HG02840 (cell line): Measurements from ENCODE around the gene MOSPD3.

ENCODE experiments used
- ATAC-seq: cut with Tn5 transposase; IDR thresholded peaks from one replicate; pipeline ENCODE4 v1.9.1; 2021; ENCODE audit warnings: mild to moderate bottlenecking, moderate library complexity, moderate number of reproducible peaks; ENCODE audit not compliant: unreplicated experiment, low FRiP score

MOSPD3 gene

DNA sequence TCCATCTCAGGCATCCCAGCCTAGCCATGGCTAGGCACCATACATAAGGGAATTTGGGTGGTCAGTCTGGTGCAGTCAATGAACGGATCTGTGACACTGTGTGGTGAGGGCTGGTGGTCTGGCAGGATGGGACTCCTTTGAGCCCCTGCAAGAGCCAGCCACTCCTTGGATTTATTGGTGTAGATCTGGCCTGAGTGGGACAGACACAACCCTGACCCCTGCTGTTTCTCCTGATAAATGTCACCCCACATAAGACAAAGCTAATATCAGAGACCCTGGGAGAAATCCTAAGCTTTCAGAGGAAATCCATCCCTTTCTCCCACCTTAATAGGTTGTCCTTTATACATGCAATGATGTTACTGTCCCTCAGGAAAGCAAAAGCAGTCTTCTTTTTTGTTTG is 23.9 kb upstream of the MOSPD3 start:
- no peak for ATAC-seq

DNA sequence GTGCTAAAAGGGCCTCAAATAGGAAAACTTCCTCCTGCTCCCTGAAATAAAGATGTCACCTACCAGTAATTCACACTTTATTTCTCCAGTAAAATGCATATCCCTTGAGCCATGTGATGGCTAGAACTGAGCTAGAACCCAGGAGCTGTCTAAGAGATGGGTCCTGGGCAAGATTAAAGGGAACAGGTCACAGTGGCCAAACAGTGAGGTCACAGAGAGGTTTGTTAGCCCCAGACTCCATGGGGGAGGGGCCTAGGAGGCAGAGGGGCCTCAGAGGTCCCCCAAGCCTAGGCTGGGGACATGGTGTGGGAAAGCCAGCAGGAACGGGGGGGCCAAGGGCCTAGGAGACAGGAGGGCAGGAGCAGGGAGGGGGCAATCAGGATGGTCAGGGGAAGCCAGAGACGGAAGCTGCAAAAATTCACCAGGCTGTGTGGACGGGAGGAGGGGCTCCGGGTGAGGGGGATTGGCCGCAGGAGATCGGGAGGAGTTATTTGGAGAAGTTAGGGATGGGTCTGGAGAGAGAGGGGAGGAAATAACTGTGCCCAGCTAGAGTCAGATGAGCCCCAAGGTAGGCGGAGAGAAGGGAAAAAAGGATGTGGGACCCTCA is 22.9 kb upstream of the MOSPD3 start:
- no peak for ATAC-seq

DNA sequence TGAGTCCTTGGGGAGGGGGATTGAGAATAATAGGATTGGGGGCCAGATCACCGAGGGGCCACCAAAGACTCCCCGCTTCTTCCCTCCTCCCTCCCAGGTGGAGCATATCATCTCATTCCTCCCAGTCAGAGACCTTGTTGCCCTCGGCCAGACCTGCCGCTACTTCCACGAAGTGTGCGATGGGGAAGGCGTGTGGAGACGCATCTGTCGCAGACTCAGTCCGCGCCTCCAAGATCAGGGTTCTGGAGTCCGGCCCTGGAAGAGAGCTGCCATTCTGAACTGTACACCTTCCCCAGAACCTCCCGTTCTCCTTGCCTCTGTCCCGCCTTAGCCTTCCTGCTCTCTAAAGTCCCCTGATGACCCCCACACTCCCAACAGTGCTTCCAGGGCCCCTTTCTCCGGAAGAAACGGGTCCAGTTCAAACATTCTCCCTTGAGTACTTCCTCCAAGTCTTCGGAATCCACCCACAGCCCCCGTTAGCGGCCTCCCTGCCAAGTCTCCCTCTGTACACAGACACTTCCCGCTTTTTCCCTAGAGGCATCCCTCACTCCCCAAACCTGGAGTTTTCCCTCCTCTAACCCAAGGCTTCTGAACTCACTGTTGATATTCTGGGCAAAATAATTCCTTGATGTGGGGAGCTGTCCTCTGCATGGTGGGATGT is 22.1 kb upstream of the MOSPD3 start:
- no peak for ATAC-seq

DNA sequence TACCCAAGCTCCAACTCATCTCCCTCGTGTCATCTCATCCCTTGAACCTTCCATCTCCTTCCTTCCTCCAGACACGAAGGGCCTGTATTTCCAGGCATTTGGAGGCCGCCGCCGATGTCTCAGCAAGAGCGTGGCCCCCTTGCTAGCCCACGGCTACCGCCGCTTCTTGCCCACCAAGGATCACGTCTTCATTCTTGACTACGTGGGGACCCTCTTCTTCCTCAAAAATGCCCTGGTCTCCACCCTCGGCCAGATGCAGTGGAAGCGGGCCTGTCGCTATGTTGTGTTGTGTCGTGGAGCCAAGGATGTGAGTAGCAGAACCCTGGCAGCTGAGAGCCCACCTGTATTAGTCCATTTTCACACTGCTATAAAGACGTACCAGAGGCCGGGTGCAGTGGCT is 20.7 kb upstream of the MOSPD3 start:
- ATAC-seq = no peak

DNA sequence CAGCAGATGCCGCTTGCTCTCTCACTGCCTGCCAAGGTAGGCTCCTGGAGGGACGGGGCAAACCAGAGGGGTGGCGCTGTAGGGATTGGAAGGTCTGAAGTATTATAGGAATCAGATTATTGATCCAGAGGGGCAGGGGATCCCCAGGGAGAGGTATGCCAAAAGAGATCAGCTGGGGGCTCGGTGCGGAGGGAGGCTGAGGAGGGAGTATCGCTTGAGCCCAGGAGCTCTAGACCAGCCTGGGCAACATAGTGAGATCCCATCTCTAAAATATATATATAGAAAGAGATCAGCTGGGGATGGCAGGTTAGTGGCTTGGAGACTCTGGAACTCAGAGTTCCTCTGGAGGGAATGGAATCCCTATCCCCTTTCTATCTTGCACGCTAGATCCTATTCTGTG is 17.2 kb upstream of the MOSPD3 start:
- no peak for ATAC-seq

DNA sequence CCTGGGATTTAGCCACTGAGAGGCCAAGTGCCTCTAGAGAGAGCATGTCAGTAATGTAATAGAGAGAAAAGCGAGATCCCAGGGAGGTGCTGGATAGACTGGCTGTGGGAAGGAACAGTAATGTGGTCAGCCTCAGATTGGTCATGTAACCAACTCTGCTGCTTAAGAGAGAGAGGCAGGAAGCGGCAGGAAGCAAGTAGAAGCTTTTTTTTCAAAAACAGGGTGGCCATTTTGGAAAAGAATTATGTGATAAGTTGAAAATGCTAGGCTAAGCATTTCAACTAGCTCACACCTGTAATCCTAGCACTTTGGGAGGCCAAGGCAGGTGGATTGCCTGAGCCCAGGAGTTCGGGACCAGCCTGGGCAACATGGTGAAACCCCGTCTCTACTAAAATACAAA is 13.9 kb upstream of the MOSPD3 start:
- ATAC-seq = no peak

DNA sequence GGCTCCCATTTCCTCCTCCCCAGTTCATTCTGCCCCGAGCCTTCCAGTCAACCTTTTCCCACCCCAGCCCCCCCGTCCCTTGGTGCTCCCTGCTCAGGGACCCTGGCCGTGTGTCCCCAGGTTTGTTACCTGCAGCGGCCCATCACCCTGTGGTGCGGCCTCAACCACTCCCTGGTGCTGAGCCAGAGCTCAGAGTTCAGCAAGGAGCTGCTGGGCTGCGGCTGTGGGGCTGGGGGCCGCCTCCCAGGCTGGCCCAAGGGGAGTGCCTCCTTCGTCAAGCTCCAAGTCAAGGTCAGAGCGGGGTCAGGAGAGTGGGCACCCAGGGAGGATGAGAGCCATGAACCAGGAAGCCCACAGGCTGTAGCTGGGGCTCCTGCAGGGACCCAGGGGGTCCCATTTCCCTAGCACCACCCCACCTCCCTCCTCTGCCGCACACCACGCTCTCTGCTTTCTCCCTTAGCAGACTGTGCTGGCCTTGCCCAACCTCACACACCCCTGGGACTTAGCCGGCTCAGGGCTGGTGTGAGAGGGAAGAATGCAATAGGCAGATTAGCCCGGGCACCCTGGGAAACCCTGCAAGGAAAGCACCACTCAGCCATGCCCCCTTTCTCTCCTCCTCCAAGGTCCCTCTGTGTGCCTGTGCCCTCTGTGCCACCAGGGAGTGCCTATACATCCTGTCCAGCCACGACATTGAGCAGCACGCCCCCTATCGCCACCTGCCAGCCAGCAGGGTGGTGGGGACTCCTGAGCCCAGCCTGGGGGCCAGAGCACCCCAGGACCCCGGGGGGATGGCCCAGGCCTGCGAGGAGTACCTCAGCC is 12.2 kb upstream of the MOSPD3 start:
- no peak for ATAC-seq

DNA sequence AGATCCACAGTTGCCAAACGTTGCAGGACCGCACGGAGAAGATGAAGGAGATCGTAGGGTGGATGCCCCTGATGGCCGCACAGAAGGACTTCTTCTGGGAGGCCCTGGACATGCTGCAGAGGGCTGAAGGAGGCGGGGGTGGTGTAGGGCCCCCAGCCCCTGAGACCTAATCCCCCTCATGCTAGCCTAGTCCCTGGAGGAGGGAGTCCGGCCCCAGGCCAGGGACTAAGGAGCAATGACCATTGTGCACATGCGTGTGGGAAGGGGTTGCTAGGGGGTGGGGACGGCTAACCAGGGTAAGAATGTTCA is 11.7 kb upstream of the MOSPD3 start:
- ATAC-seq = no peak

DNA sequence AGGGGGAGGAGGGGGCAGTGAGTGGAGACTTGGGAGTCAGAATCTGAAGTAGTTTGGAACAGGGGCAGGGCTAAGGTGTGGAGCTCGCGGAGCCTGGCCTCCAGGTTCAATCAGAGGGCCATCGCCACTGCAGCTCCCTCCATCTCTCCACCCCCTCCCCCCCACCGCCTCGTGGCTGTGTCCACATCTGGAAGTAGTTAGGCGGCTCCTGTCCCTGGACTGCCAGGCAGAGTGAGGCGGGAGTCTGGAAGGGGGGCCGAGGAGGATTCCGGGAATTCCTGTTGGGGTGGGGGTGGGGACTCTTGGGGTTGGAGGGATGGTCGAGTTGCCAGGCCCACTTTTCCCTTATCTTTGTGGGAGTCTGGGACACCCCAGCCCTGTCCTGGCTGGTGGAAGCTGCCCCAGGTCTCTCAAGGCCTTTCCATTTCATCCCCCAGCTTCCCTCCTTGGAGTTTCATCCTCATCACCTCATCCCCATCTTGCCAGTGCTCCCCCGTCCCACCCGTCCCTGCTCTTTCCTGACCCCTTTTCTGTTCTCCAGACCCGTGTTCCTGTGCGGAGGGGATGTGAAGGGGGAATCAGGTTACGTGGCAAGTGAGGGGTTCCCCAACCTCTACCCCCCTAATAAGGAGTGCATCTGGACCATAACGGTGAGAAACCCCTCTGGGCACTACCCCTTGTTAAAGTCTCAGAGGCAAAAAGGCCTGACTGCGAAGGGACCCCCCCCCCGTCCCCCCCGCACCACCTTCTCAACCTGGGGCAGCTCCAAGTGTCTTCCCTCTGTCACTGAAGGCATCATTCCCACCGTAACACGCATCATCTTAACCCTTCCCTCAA is 9.2 kb upstream of the MOSPD3 start:
- ATAC-seq = no peak

DNA sequence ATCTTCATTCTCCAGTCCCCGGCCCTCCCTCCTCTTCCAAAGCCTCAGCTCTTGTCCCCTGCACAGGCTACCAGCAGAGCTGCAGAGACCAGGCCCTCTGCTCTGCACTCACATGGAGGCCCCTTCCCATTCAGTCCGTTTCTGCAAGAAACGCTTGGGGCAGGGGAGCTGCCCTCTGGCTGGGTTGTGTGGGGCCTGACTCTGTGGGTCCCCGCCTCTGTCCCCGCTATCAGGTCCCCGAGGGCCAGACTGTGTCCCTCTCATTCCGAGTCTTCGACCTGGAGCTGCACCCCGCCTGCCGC is 8.7 kb upstream of the MOSPD3 start:
- no peak for ATAC-seq

DNA sequence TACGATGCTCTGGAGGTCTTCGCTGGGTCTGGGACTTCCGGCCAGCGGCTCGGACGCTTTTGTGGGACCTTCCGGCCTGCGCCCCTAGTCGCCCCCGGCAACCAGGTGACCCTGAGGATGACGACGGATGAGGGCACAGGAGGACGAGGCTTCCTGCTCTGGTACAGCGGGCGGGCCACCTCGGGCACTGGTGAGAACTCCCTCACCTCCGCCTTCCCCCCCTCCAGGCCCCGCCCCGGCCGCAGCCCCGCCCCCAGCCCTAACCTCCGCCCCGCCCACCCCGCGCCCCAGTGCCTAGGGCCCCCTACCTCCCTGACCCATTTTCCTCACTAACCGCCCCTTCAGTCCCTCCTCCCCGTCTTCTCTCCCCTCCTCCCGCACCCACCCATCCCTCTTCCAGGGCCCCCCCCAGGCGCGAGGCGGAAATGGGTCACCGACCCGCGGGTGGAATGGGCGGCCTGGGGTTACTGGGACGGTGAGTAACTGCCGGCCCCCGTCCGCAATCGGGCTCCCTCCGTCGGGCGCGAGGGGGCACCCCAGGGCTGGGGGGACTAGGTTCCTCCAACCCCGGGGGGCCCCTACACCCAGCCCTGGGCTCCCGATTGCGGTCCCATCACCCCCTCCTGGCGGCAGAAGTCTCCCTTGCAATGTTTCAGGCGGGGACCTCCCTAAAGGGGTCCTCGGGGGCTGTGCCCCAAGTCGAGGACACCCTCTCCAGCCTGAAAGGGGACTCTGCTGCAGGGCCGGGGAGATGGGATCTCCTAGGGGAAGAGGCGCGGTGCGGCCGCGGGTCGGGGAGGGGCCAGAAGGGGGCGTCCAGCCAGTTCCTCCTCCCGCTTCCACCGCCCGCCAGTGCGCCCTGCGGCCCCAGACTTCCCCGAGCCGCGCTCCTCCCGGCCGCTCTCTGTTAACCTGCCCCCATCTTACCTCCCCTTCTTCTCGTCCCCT is 8.0 kb upstream of the MOSPD3 start:
- ATAC-seq = no peak

DNA sequence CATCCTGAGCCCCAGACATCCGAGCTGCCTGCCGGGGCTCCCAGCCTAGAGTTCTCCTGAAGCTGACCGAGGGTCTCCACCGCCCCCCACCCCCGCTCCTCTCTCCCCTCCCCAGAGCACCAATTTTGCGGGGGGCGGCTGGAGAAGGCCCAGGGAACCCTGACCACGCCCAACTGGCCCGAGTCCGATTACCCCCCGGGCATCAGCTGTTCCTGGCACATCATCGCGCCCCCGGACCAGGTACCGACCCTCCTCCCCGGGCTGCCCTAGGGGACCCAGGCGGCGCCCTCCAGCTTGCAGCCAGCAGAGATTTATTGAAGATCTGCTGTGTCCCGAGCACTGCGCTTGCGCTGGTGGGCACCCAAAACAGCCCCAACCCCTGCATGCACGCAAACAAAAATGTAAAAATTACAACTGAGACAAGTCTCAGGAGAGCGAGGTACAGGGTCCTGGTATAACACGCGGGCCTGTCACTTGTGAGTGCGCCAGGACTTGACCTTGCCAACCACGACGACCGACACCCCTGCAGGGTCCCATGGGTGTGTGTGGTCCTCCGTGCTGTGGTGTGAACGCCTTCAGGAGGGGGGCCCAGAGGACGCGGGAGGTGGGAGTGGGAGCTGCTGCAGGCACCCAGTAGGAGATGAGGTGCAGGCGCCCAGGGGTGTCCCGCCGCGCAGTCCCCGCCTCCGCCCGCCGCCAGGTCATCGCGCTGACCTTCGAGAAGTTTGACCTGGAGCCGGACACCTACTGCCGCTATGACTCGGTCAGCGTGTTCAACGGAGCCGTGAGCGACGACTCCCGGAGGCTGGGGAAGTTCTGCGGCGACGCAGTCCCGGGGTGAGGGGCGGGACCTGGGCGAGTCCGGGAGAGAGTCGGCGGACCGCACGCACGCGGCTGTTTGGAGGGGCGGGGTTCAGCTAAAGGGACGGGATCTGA is 7.1 kb upstream of the MOSPD3 start:
- no peak for ATAC-seq

DNA sequence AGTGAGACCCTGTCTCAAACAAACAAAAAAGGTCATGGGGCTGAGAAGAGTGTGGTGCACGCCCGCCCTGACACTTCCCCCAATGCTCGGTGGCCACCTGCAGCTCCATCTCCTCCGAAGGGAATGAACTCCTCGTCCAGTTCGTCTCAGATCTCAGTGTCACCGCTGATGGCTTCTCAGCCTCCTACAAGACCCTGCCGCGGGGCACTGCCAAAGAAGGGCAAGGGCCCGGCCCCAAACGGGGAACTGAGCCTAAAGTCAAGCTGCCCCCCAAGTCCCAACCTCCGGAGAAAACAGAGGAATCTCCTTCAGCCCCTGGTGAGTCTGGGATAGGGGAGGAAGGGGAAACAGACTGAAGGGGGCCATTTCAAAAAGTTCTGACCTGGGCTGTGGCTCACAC is 6.0 kb upstream of the MOSPD3 start:
- no peak for ATAC-seq

DNA sequence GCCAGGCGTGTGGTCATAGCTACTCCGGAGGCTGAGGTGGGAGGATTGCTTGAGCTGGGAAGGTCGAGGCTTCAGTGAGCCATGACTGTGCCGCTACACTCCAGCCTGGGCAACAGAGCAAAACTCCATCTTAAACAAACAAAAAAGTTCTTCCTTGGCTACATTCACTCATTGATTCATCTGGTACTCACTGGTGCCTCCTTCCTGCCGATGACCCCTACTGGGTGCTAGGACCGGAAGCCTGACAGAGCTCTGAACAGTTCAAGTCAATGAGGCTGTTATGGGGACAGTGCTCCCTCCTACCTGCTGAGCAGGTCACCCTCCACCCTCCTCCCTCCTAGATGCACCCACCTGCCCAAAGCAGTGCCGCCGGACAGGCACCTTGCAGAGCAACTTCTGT is 5.2 kb upstream of the MOSPD3 start:
- no peak for ATAC-seq

DNA sequence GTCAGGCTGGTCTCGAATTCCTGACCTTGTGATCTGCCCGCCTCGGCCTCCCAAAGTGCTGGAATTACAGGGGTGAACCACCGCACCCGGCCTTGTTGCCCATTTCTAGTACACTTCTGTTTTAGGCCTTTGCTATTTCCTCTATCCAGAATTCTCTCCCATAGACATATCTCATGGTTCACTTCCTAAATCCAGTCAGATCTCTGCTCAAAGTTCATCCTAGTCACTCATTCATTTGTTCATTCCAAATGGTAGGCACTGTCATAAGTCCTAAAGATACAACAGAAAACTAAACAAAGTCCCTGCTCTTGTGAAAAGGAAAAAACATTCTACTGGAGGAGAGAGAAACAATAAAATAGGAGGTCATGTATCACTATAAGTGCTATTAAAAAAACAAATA is 2.4 kb upstream of the MOSPD3 start:
- no peak for ATAC-seq

DNA sequence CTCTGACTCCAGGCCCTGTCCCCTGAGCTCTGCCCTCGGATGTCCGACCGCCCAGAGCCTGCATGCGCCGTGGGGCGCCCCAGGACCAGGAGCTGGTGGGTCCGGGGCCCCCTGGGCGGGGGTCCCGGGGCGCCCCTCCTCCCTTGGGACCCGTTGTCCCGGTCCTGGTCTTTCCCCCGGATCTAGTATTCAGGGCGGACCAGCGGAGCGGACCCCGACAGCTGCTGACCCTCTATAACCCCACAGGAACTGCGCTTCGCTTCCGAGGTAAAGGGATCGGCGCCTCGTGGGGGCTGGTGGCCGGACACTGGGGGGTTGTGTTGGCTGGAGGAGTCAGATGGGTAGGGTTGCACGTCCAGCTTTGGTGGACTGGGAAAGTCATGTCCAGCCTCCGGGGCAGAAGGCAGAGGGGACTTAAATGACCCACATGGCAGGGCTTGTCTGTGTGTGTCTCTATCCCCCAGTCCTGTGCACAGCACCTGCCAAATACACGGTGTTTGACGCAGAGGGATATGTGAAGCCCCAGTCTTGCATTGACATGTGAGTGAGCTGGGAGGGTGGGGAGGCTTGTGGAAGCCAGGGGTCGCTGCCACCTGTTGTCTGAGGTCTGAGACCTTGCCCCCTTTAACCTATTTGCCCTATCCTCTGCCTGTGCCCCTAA is 520 bp downstream of the MOSPD3 start:
- ATAC-seq = no peak

DNA sequence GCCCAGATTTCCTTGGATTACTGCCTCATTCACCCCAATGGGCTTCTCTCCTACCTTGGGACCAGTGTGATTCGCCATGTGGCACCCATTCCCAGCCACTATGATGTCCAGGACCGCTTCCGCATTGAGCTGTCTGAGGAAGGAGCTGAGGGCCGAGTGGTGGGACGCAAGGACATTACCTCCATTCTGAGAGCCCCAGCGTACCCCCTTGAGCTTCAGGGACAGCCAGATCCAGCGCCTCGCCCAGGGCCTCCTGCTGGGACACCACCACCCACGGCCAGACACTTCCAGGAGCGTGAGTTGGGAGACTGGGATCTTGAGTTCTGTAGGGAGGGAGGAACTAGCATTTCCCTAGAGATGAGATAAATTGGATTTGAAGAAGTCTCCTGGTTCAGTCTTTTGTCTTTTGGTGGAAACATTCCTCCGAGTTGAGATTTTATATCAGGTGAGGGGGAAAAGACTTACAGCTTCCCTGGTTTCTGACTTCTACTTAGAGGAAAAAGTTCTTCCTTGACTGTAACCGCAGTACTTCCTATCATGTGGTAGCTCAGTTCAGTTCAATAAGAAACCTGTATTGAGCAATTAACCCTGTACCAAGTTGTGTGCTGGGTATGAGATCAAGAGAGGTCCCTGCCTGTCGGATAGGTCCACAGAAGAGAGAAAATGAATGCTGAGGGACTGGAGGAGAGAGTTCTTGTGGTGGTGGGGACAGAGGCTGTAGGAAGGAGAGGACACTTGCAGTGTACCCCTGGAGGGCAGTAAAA is 1.3 kb downstream of the MOSPD3 start:
- ATAC-seq = no peak

DNA sequence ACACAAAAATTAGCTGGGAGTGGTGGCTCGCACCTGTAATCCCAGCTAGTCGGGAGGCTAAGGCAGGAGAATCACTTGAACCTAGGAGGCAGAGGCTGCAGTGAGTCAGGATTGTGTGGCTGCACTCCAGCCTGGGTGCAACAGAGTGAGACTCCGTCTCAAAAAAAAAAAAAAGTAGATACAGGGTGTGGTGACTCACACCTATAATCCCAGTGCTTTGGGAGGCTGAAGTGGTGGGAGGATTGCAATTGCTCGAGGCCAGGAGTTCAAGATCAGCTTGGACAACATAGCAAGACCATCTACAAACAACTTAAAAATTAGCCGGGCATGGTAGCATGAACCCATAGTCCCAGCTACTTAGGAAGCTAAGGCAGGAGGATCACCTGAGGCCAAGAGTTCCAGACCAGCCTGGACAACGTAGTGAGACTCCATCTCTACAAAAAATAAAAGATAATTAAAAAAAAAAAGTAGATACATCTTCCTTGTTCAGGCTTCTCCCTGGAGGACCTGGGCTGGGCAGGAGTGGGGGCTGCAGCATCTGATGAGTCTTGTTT is 2.0 kb downstream of the MOSPD3 start:
- no peak for ATAC-seq
